Fibroblast of villous mesenchyme (primary cell): Measurements from ENCODE around the gene LIPC. TPM values are rescaled to one million over a fixed set of nuclear protein-coding genes. Genes with fewer than 3 reads are reported as not detected.

Experiments
- DNase-seq: peaks from one replicate; pipeline ENCODE4 v3.0.0-alpha.2; 2010; ENCODE audit warnings: low read depth
- H3K4me3 ChIP-seq: 2 replicates; pipeline ENCODE4 v1.5.1; 2011; ENCODE audit warnings: low read depth, mild to moderate bottlenecking, low read length
- CTCF ChIP-seq: IDR thresholded peaks from 2 replicates; pipeline ENCODE4 v1.5.1; 2012; ENCODE audit warnings: low read depth, mild to moderate bottlenecking, low read length; ENCODE audit not compliant: insufficient read depth
- total RNA-seq: library from RNA; depleted of rRNA; stranded (reverse); fragments of >200 nt; gene quantifications from 2 replicates; pipeline ENCODE4 v1.2.3, GENCODE V29; 2012

LIPC gene
- total RNA-seq, 1 donor: 0.86 TPM

- no peak for DNase-seq
- no peak overlapping the region for H3K4me3 ChIP-seq
- no peak for TF ChIP-seq CTCF
These were observed 121.7 kb downstream of the LIPC start for GRCh38 chr15:58553365-58553918.

- no peak overlapping the region for H3K4me3 ChIP-seq
- no peak for DNase-seq
- no peak for TF ChIP-seq CTCF
These were observed 123.0 kb downstream of the LIPC start for GRCh38 chr15:58554758-58555157.

- peak; percentile 40 for TF ChIP-seq CTCF
- DNase-seq: peak; percentile 37
- H3K4me3 ChIP-seq: no peak overlapping the region
These were observed 123.6 kb downstream of the LIPC start for GRCh38 chr15:58555162-58556027.

GRCh38 chr15:58556028-58556361 is 124.2 kb downstream of the LIPC start:
- no peak for TF ChIP-seq CTCF
- H3K4me3 ChIP-seq: no peak overlapping the region
- DNase-seq: no peak

GRCh38 chr15:58556541-58556940 is 124.8 kb downstream of the LIPC start:
- TF ChIP-seq CTCF: no peak

GRCh38 chr15:58558777-58559176 is 127.0 kb downstream of the LIPC start:
- no peak for DNase-seq
- H3K4me3 ChIP-seq: no peak overlapping the region
- TF ChIP-seq CTCF: no peak

More at GRCh38 chr15:58556541-58556940, 124.8 kb downstream of the LIPC start:
- no peak overlapping the region for H3K4me3 ChIP-seq
- DNase-seq: peak; percentile 69
